ENCODE results near the gene ITSN1. TPM values are rescaled to one million over a fixed set of nuclear protein-coding genes. Genes with fewer than 3 reads are reported as not detected.

The ITSN1 gene
- total RNA-seq, 4 donors from 2014 or later = 31.1 to 42.5 (median 35.9) TPM

DNA sequence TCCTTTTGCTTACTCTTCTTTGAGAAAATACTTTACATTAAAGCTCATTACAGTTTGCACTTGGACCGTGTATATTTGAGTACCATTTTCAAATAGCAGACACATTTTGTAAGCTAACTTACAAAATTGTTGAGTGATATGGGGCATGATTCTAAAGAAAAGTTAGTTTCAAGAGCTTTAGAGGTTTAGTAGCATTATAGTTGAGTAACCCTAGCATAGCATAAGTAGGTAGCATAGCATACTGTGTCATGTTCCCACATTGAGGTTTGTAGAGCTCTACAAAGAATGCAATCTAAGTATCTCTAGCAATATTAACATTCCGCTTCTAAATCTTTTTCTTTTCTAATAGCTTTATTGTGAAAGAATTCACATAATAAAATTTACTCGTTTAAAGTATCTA, 92.0 kb downstream of the ITSN1 start:
- WGBS = 90% methylated on average over 3 of the region's 3 CpGs
- Histone ChIP-seq H3K4me1 (no peaks in the 10 kb centered on the region), H3K9me3 (no peaks in the 10 kb centered on the region), H3K36me3 (peaks cover 0 to 30% (median 11%) of the 10 kb centered on the region in 4 donors), H3K27ac (replicated peaks in 1 of 4) (no peak overlapping the region), H3K4me3 (no peak overlapping the region), H3K27me3 (no peaks in the 10 kb centered on the region)
- TF ChIP-seq EP300 (IDR thresholded peaks at IDR 0.05) (no peak), POLR2A (IDR thresholded peaks at IDR 0.05; ENCODE audit: low read depth) (no peak)
- TF ChIP-seq, protein P1, sequence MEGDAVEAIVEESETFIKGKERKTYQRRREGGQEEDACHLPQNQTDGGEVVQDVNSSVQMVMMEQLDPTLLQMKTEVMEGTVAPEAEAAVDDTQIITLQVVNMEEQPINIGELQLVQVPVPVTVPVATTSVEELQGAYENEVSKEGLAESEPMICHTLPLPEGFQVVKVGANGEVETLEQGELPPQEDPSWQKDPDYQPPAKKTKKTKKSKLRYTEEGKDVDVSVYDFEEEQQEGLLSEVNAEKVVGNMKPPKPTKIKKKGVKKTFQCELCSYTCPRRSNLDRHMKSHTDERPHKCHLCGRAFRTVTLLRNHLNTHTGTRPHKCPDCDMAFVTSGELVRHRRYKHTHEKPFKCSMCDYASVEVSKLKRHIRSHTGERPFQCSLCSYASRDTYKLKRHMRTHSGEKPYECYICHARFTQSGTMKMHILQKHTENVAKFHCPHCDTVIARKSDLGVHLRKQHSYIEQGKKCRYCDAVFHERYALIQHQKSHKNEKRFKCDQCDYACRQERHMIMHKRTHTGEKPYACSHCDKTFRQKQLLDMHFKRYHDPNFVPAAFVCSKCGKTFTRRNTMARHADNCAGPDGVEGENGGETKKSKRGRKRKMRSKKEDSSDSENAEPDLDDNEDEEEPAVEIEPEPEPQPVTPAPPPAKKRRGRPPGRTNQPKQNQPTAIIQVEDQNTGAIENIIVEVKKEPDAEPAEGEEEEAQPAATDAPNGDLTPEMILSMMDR (IDR thresholded peaks at IDR 0.05) = no peak
- DNase-seq (ENCODE audit: extremely low spot score) = no peak
- intact Hi-C loops (cut with DNase I) = no loop called here

DNA sequence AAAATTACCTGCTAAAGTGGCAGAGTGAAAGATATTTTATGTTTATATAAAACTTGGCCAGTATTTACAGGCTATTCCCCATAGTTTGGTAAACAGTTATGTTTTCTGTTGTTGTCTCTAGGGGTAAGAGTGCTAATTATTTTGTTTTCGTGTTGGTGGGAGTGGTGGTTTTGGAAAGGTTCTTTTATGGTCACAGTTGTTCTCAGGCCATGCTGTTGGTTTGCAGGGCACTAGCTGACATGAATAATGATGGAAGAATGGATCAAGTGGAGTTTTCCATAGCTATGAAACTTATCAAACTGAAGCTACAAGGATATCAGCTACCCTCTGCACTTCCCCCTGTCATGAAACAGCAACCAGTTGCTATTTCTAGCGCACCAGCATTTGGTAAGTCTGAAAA, 92.5 kb downstream of the ITSN1 start:
- no peak overlapping the region for H3K4me3 ChIP-seq
- DNase-seq (ENCODE audit: extremely low spot score) = no peak
- TF ChIP-seq EP300 (IDR thresholded peaks at IDR 0.05) = no peak
- TF ChIP-seq, protein P1 (IDR thresholded peaks at IDR 0.05) = no peak
- H3K27me3 ChIP-seq = no peaks in the 10 kb centered on the region
- intact Hi-C loops (cut with DNase I) = no loop called here
- peaks cover 0 to 30% (median 11%) of the 10 kb centered on the region in 4 donors for H3K36me3 ChIP-seq
- no peaks in the 10 kb centered on the region for H3K4me1 ChIP-seq
- H3K27ac ChIP-seq (replicated peaks in 1 of 4) = no peak overlapping the region
- WGBS = 81% methylated on average over 2 of the region's 2 CpGs
- H3K9me3 ChIP-seq = no peaks in the 10 kb centered on the region

DNA sequence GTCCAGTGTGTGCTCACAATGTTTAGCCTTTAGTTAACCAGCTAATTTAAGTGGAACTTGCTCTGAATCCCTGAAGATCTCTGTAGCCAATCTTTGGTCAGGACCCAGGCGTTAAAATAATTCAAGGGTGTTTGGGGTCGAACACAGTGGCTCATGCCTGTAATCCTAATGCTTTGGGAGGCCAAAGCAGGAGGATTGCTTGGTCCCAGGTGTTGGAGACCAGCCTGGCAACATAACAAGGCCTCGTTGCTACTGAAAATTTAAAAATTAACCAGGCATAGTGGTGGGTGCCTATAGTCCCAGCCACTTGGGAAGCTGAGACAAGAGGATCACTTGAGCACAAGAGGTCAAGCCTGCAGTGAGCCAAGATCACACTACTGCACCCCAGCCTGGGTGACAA, 94.3 kb downstream of the ITSN1 start:
- Histone ChIP-seq H3K4me3 (no peak overlapping the region), H3K9me3 (no peaks in the 10 kb centered on the region), H3K36me3 (peaks cover 0 to 30% (median 11%) of the 10 kb centered on the region in 4 donors), H3K27ac (replicated peaks in 1 of 4) (no peak overlapping the region), H3K27me3 (no peaks in the 10 kb centered on the region), H3K4me1 (no peaks in the 10 kb centered on the region)
- no peak for TF ChIP-seq POLR2AphosphoS5 (IDR thresholded peaks at IDR 0.05)
- TF ChIP-seq EP300 (IDR thresholded peaks at IDR 0.05) = no peak
- no peak for TF ChIP-seq POLR2A (IDR thresholded peaks at IDR 0.05; ENCODE audit: low read depth)
- intact Hi-C loops (cut with DNase I) = no loop called here
- WGBS = 73% methylated on average over 3 of the region's 3 CpGs
- DNase-seq (ENCODE audit: extremely low spot score) = no peak

DNA sequence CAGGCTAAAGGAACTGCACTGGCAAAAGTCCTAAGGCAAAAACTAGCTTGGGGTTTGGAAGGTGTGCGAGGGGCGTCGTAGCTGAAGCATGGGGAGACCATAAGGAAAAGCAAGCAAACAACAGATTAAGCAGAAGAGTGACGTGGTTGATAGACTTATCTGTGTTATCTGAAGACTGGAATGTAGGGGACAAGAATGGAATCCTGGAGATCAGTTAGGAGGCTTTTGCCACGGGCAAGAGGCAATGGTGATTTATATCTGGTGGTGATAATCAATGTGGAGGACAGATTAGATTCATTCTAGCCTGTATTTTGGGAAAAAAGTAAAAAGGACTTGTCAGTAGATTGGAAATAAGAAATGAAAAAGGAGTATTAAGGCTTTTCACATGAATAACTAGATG, 97.4 kb downstream of the ITSN1 start:
- Histone ChIP-seq H3K4me1 (no peaks in the 10 kb centered on the region), H3K27ac (replicated peaks in 1 of 4) (no peak overlapping the region), H3K4me3 (no peak overlapping the region), H3K9me3 (no peaks in the 10 kb centered on the region), H3K36me3 (peaks cover 0 to 30% (median 11%) of the 10 kb centered on the region in 4 donors), H3K27me3 (no peaks in the 10 kb centered on the region)
- TF ChIP-seq POLR2A (IDR thresholded peaks at IDR 0.05; ENCODE audit: low read depth) = no peak
- TF ChIP-seq, protein P1 (IDR thresholded peaks at IDR 0.05) = no peak
- no peak for TF ChIP-seq POLR2AphosphoS5 (IDR thresholded peaks at IDR 0.05)
- TF ChIP-seq EP300 (IDR thresholded peaks at IDR 0.05) = no peak
- DNase-seq (ENCODE audit: extremely low spot score) = no peak
- intact Hi-C loops (cut with DNase I) = no loop called here
- 89% methylated on average over 5 of the region's 5 CpGs for WGBS

DNA sequence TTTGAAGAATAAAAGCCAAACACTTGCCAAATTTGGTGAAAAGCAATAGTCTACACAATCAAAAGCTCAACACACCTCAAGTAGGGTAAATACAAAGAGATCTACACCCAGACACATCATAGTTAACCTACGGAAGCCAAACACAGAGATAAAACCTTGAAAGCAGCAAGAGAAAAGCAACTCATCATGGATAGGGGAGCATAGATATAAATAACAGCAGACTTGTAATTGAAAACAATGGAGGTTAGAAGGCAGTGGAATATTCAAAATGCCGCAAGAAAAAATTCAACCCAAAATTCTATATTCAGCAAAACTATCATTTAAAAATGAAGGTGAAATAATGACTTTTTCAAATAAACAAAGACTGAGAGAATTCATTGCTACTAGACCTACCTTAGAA, 105.1 kb downstream of the ITSN1 start:
- Histone ChIP-seq H3K9me3 (peaks cover 0 to 11% (median 4%) of the 10 kb centered on the region in 4 donors), H3K4me3 (no peak overlapping the region), H3K27ac (replicated peaks in 1 of 4) (no peak overlapping the region), H3K36me3 (peaks cover 0 to 6% (median 0%) of the 10 kb centered on the region in 4 donors), H3K27me3 (no peaks in the 10 kb centered on the region), H3K4me1 (no peaks in the 10 kb centered on the region)
- TF ChIP-seq, protein P1 (IDR thresholded peaks at IDR 0.05) = no peak
- TF ChIP-seq EP300 (IDR thresholded peaks at IDR 0.05) = no peak
- DNase-seq (ENCODE audit: extremely low spot score) = no peak
- intact Hi-C loops (cut with DNase I) = no loop called here
- WGBS = 96% methylated on average over 2 of the region's 2 CpGs

All from esophagus muscularis mucosa (tissue), 4 donors.